Skeletal muscle cell (primary cell): ENCODE data around the gene TBC1D24.

ENCODE experiments used
- DNase-seq: peaks from one replicate; pipeline ENCODE4 v3.0.0-alpha.2; 2010; ENCODE audit warnings: low read depth
- H3K4me3 ChIP-seq: 2 replicates; pipeline ENCODE4 v1.5.1; 2011; ENCODE audit warnings: low read depth, mild to moderate bottlenecking, control low read depth, low read length, moderate library complexity

TBC1D24 gene

DNA sequence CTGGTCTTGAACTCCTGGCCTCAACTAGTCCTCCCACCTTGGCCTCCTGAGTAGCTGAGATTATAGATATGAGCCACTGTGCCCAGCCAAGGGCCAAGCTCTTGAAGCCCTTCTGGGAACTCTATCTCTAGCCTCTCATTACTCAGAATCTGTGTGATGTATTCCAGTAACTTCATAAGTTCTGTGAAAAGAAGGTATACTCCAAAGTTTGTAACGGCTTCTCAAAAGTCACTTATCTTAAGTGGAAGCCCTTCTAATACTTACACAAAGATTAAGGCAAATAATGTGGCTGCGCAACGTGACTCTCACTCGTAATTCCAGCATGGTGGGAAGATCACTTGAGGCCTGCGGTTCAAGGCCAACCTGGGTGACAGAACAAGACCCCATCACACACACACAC is 19.7 kb downstream of the TBC1D24 start:
- H3K4me3 ChIP-seq = no peak overlapping the region
- no peak for DNase-seq

GRCh38 chr16:2495041-2495440 is 20.1 kb downstream of the TBC1D24 start:
- DNase-seq = no peak
- H3K4me3 ChIP-seq = no peak overlapping the region

GRCh38 chr16:2496223-2497115 is 21.5 kb downstream of the TBC1D24 start:
- H3K4me3 ChIP-seq = no peak overlapping the region
- DNase-seq = no peak

GRCh38 chr16:2497116-2497630 is 22.2 kb downstream of the TBC1D24 start:
- no peak for DNase-seq
- no peak overlapping the region for H3K4me3 ChIP-seq

GRCh38 chr16:2497695-2498484 is 23.0 kb downstream of the TBC1D24 start:
- H3K4me3 ChIP-seq = no peak overlapping the region
- no peak for DNase-seq

DNA sequence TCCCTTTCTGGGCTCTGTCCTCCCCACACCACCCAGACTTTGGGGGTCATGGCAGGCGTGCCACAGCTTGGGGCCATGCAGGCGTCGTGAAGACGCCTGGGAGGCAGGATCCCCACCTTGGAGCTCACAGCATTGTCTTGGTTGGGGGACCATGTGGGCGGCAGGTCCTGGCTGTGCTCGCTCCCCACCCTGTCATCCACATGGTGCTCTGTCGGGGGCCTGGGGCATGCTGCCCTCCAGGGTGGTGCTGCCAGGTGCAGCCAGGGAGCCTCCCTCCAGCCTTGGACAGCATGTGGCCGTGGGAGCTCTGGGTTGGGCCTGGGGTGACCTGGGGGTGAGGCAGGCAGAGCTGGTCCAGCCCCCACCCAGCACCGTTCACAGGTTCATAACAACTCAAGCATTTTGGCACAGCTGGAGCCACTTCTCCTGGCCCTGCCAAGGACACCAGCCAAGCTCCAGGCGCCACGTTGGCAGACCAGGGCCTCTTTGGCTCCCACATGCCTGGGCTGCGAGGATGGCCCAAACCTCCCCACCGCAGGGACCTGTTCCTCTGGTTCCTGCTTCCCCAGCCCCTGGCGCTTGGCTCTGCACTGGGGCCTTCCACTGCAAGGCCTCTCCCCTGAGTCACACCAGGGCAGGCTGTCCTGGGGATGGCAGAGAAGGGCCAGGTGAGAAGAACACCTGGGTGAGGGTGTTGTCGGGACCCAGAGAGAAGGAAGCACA is 23.8 kb downstream of the TBC1D24 start:
- no peak overlapping the region for H3K4me3 ChIP-seq
- DNase-seq = no peak

GRCh38 chr16:2499454-2499853 is 24.5 kb downstream of the TBC1D24 start:
- no peak for DNase-seq
- no peak overlapping the region for H3K4me3 ChIP-seq

- no peak overlapping the region for H3K4me3 ChIP-seq
- no peak for DNase-seq
These were observed 25.0 kb downstream of the TBC1D24 start for GRCh38 chr16:2499890-2500429.

- no peak overlapping the region for H3K4me3 ChIP-seq
- no peak for DNase-seq
These were observed 25.5 kb downstream of the TBC1D24 start for GRCh38 chr16:2500430-2500917.

GRCh38 chr16:2500918-2501750 is 26.2 kb downstream of the TBC1D24 start:
- H3K4me3 ChIP-seq = no peak overlapping the region
- peak; percentile 55 for DNase-seq

DNA sequence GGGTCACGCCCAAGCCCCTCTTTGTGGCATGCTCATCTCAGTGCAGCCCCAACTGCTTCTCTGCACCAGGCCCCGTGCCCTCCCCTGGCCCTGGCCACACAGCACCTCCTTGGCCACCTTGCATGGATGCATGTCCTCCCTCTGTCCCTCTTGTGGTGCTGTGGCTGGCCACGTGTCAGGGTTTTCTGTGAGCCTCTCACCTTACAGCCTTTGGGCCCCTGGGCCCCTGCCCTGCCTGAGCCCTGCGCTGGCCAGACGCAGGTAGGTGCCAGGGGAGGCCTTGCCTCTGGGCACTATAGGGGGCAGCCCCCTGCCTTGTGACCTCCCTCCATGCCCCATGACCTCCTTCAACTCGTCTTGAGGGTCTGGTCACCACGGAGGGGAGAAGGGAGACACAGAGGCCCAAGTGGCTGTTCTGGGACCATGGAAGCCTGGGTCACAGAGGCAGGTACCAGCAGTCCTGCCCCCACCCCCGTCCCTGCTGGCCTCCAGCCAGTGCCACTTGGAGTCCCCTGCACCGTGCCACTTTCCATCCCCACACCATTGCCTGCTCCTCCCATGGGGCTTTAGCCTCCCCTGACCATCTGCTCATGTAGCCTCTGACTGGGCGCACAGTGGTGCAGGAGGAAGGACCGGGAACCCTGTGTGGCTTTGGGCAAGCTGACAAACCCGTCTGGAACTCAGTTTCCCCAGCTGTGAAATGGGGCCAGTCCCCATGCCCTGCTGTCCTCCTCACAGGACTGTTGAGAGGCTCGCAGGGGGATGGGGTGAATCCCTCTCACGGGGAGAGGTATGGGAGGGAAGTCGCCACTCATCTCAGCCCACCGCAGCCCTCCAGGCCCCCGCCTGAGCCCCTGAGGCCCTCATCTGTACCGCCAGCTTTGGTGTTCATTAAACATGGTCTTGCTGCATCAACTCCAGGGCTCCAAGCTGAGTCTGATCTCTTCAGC is 27.3 kb downstream of the TBC1D24 start:
- H3K4me3 ChIP-seq = no peak overlapping the region
- no peak for DNase-seq

DNA sequence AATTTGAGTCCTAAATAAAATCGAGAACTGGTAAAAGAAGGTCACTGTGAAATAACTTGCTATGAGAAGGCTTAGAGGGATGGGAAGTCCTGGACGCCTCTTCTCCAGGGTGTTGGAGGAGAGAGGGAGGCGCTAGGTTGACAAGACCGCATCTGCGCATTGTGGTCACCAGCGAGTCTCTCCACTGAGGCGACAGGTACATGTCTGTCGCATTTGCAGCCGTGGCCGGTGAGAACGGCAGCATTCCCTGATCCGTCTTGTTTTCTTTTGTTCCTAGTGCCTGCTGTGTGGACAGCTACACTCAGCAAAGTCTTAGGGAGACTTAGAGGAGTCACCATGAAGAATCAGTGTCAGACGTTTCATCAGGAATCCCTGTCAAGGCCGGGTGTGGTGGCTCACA is 30.8 kb downstream of the TBC1D24 start:
- no peak overlapping the region for H3K4me3 ChIP-seq
- DNase-seq = no peak

DNA sequence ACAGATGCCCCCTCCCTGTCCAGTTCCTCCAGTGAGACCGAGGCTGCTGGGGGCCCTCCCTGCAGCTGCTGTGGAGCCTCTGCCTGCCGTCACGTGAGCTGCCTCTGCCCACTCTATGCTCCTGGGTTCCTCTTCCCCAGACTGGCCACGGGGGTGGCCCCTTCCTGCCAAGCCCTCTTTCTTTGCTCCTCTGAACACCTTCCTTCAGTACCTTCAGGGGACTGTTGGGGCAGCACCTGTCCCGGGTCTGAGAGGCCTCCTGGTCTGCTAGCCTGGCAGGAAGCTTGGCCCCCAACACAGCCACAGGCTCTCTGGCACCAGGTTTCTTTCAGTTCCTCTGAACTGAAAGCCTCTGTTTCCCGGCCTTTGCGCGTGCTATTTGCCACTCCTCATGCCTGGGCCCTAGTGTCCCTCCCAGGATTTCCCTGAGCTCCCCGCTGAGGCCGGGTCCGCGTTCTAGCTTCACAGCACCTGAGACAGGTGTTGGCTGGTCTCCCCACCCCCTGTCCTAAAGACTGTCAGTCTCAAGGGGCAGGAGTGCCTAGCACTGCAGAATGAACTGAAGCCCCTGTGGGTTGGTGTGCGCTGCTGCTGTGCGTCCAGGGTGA is 32.2 kb downstream of the TBC1D24 start:
- DNase-seq = no peak
- no peak overlapping the region for H3K4me3 ChIP-seq

DNA sequence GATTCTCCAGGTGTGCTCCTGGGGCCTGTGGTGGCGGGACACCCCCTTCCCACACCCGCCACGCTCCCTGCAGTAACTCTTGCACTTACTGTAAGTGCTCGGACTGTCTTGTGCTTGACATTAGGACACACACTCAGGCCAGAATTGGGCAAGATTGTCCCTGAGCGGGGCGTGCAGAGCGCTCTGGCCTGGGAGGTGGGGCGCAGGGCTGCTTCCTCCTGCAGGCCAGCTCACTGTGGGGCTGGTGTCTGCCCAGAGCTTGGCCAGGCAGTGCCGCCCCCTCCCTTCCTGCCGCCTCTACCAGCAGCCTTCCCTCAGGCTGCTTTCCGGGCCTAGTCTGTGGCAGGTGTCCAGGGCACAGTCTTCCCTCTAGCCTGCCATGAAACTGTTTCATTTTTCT is 32.7 kb downstream of the TBC1D24 start:
- DNase-seq = no peak
- H3K4me3 ChIP-seq = no peak overlapping the region

- DNase-seq = no peak
- no peak overlapping the region for H3K4me3 ChIP-seq
These were observed 33.9 kb downstream of the TBC1D24 start for GRCh38 chr16:2508722-2509400.

DNA sequence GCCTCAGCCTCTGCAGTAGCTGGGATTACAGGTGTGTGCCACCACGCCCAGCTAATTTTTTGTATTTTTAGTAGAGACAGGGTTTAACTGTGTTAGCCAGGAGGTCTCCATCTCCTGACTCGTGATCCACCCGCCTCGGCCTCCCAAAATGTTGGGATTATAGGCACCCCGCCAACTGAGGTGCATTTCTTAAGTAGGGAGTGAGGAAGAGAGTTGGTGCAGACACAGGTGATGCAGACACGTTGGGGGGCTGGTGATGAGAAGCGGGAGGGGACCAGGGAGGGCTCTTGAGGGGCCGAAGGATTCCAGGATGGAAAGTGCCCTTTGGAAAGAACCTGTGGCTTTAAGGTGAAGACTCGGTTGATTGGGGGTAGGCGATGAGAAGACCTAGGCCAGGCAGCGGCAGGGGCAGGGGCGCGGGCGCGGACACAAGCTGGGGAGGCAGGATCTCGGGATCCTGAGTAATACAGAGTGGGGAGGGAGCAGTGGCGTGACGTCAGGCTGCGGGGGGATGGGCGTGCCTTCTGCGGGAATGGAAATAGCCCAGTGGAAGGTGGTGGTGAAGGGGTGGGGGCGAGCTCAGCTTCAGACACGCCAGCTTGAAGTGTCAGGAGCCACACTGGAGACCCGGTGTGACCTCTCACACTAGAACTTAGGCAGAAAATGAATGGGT is 36.3 kb downstream of the TBC1D24 start:
- no peak overlapping the region for H3K4me3 ChIP-seq
- DNase-seq = no peak
